ENCODE data around the gene MCM8. TPM values are rescaled to one million over a fixed set of nuclear protein-coding genes. Genes with fewer than 3 reads are reported as not detected.

MCM8 gene
- total RNA-seq, 4 donors from 2014 or later: 4.6 to 7.4 (median 6.0) TPM

GRCh38 chr20:5990946-5991345, 40.5 kb downstream of the MCM8 start:
- H3K27ac ChIP-seq: peak overlapping the region in 3 of 4 donors; percentile 16 to 63 (median 50)
- 85% methylated on average over 3 of the region's 3 CpGs; no CpG with 5 or more reads in 1 of the 2 donors for WGBS, 2 donors (ENCODE audit: low coverage in 1 of 2)
- peaks cover 0 to 16% (median 2%) of the 10 kb centered on the region in 3 donors for H3K4me1 ChIP-seq
- no peaks in the 10 kb centered on the region for H3K27me3 ChIP-seq
- no peak for ATAC-seq
- no peaks in the 10 kb centered on the region for H3K9me3 ChIP-seq
- H3K4me3 ChIP-seq: no peak overlapping the region
- no peak for TF ChIP-seq POLR2AphosphoS5 (IDR thresholded peaks at IDR 0.05)
- no peak for TF ChIP-seq EP300 (IDR thresholded peaks at IDR 0.05)
- no peak for TF ChIP-seq CTCF (IDR thresholded peaks at IDR 0.05)
- TF ChIP-seq POLR2A (IDR thresholded peaks at IDR 0.05): no peak
- H3K36me3 ChIP-seq: peaks cover 0 to 36% of the 10 kb centered on the region in 2 donors

GRCh38 chr20:5991623-5992441, 41.4 kb downstream of the MCM8 start:
- Histone ChIP-seq H3K36me3 (peaks cover 0 to 30% of the 10 kb centered on the region in 2 donors), H3K4me3 (no peak overlapping the region), H3K27ac (peak overlapping the region in 3 of 4 donors; percentile 16 to 63 (median 50)), H3K9me3 (no peaks in the 10 kb centered on the region), H3K4me1 (peaks cover 0 to 16% (median 2%) of the 10 kb centered on the region in 3 donors), H3K27me3 (no peaks in the 10 kb centered on the region)
- TF ChIP-seq CTCF (IDR thresholded peaks at IDR 0.05): no peak
- TF ChIP-seq EP300 (IDR thresholded peaks at IDR 0.05): no peak
- no peak for TF ChIP-seq POLR2A (IDR thresholded peaks at IDR 0.05)
- whole genome bisulfite sequencing, 2 donors (ENCODE audit: low coverage in 1 of 2): 37 to 45% methylated on average over 2 of the region's 2 CpGs
- ATAC-seq: no peak

GRCh38 chr20:5996765-5997164, 46.3 kb downstream of the MCM8 start:
- Histone ChIP-seq H3K27me3 (no peaks in the 10 kb centered on the region), H3K36me3 (peaks cover 0 to 11% of the 10 kb centered on the region in 2 donors), H3K27ac (no peak overlapping the region), H3K4me3 (no peak overlapping the region), H3K9me3 (no peaks in the 10 kb centered on the region), H3K4me1 (peaks cover 0 to 11% (median 2%) of the 10 kb centered on the region in 3 donors)
- WGBS, 2 donors (ENCODE audit: low coverage in 1 of 2): 95% methylated on average over 1 of the region's 1 CpG; no CpG with 5 or more reads in 1 of the 2 donors
- TF ChIP-seq POLR2A (IDR thresholded peaks at IDR 0.05) (no peak), POLR2AphosphoS5 (IDR thresholded peaks at IDR 0.05) (no peak), CTCF (IDR thresholded peaks at IDR 0.05) (no peak), EP300 (IDR thresholded peaks at IDR 0.05) (no peak)
- no peak for ATAC-seq

GRCh38 chr20:5999783-6000182, 49.3 kb downstream of the MCM8 start:
- peaks cover 0 to 11% of the 10 kb centered on the region in 2 donors for H3K36me3 ChIP-seq
- 94 to 100% methylated on average over 4 to 8 of the region's 9 CpGs for WGBS, 2 donors (ENCODE audit: low coverage in 1 of 2)
- ATAC-seq: no peak
- H3K27ac ChIP-seq: no peak overlapping the region
- H3K9me3 ChIP-seq: no peaks in the 10 kb centered on the region
- H3K4me3 ChIP-seq: no peak overlapping the region
- TF ChIP-seq EP300 (IDR thresholded peaks at IDR 0.05) (no peak), CTCF (IDR thresholded peaks at IDR 0.05) (no peak), POLR2A (IDR thresholded peaks at IDR 0.05) (no peak), POLR2AphosphoS5 (IDR thresholded peaks at IDR 0.05) (no peak)
- peaks cover 0 to 2% (median 0%) of the 10 kb centered on the region in 3 donors for H3K4me1 ChIP-seq
- H3K27me3 ChIP-seq: no peaks in the 10 kb centered on the region

GRCh38 chr20:6000871-6001270, 50.4 kb downstream of the MCM8 start:
- no peaks in the 10 kb centered on the region for H3K27me3 ChIP-seq
- H3K27ac ChIP-seq: no peak overlapping the region
- WGBS, 2 donors (ENCODE audit: low coverage in 1 of 2): 65 to 73% methylated on average over 5 to 8 of the region's 8 CpGs
- no peaks in the 10 kb centered on the region for H3K9me3 ChIP-seq
- ATAC-seq: no peak
- peaks cover 0 to 9% (median 0%) of the 10 kb centered on the region in 3 donors for H3K4me1 ChIP-seq
- H3K4me3 ChIP-seq: no peak overlapping the region
- no peak for TF ChIP-seq EP300 (IDR thresholded peaks at IDR 0.05)
- no peak for TF ChIP-seq CTCF (IDR thresholded peaks at IDR 0.05)
- no peak for TF ChIP-seq POLR2AphosphoS5 (IDR thresholded peaks at IDR 0.05)
- no peak for TF ChIP-seq POLR2A (IDR thresholded peaks at IDR 0.05)
- H3K36me3 ChIP-seq: peaks cover 0 to 2% of the 10 kb centered on the region in 2 donors

All from gastroesophageal sphincter (tissue), 4 donors.